GM19468 (cell line): ENCODE measurements around the gene LYZL6.

Source experiments
- ATAC-seq: cut with Tn5 transposase; IDR thresholded peaks from one replicate; pipeline ENCODE4 v1.9.1; 2021; ENCODE audit warnings: mild to moderate bottlenecking, moderate library complexity, moderate number of reproducible peaks; ENCODE audit not compliant: unreplicated experiment; ENCODE audit errors: extremely low read depth

LYZL6 gene, protein sequence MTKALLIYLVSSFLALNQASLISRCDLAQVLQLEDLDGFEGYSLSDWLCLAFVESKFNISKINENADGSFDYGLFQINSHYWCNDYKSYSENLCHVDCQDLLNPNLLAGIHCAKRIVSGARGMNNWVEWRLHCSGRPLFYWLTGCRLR

DNA sequence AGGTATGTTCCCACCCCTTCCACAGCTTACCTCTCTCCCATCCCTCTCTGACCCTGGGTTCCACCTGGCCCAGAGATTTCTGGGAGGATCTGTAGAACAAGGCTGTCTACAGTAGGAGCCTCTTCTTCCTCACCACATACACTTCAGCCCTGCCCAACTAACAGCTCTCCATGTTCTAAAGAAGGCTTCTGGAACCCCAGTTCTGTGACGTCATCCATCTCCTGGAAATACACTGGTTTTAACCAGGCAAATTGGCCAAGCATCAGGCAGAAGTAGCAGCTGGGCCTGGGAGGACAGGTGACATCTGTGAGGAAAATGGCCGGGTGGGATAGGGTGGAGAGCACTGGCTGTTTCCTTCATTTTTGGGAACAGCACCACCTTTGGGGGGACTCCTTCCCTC, at the start of gene LYZL6:
Gene LYZL6, minus strand, starts transcription at position 177 of the 400 bp plus-strand sequence. CDS start 4,357 bp downstream, outside the sequence.
- no peak for ATAC-seq

DNA sequence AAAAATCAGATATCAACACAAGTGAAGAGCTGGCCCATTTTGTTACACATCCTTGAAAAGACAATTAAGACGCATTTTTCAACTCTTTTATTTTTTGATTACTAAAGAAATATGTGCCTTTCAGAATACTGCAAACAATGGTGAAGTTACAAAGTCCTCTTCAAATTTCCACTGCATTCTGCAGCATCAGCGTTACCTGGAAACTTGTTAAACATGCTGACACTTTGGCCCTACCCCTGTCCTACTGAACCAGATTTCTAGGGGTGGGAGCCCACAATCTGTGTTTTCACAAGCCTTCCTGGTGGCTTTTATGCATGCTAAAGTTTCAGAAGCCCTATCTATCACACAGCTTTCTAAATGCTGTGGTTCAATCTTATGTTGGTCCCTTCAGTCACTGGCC, 47.6 kb upstream of the LYZL6 start:
- no peak for ATAC-seq

GRCh38 chr17:35988164-35988563, 44.7 kb upstream of the LYZL6 start:
- no peak for ATAC-seq

DNA sequence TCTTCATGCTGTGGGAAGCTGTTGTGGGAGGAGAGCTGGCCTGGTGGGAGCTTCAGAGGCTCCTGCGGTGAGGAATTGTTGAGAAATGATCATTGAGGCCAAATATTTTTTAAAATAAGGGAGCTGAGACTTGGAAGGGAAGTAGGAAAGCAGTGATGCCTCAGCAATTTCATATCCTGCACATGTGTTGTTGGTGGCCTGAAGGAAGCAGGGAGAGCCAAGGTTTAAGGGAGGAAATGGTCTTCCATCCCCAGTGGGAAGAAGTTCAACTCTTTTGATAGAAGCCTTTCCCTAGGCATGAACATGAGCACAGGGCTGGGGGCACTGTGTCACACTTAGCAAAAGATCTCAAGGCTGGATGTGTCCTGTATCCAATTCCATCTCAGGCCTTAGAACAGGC, 43.1 kb upstream of the LYZL6 start, which contains the start of gene CCL14:
Gene CCL14, minus strand, starts transcription at position 87 of the 400 bp plus-strand sequence. Its CDS starts 80 bp downstream, at position 7.
- ATAC-seq = no peak

GRCh38 chr17:35984140-35984539, 40.6 kb upstream of the LYZL6 start:
- no peak for ATAC-seq

DNA sequence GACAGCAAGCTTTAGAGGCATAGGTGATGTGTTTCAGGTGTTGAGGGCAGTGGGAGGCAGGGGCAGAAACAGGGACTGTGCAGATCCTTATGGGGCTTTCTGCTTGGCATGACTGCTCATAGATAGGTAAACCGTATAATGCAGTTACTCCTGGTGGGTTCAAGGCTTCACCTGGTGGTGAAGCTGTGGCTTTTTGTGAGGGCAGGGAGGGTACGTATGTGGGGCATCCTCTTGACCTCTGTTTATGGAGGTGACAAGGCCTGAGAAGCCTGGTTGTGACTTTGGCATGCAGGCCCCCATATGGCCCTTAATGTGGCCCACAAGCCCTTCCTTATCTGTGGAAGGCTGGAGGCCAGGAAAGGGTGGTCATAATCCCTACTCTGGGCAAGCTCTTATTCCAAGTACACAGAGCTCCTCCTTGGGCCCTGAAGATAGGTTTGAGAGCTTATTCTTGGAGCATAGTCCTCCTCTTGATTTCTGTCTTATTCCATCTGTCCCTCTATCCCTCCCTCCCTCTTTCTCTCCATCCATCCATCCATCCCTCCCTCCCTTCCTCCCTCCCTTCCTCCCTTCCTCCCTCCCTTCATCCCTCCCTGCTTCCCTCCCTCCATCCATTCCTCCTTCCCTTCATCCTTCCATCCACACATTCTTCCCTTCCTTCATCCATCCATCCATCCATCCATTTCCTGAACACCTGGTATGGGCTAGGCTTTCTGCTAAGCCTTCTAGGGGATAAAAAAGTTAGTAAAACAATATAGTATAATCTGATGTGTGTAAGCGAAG, 39.1 kb upstream of the LYZL6 start:
- ATAC-seq = no peak

DNA sequence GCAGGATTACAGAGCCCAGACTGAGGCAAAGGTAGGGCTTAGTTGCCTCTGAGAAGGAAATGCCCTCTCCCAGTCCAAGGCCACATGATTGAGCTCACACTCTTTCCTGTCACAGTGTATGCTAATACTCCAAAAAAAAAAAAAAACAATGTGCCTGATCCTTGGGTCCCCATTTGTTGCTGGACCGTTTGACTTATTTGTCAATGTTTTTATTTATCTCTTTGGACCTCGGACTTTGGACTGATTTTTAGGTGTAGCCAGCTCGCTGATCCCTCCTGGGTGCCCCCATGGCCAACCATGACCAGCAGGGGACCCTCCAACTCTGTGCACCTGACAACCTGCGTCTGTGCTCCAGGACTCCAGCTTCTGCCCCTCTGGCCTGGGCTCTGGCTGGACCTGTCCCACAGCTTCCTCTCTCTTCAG, 38.4 kb upstream of the LYZL6 start:
- no peak for ATAC-seq

DNA sequence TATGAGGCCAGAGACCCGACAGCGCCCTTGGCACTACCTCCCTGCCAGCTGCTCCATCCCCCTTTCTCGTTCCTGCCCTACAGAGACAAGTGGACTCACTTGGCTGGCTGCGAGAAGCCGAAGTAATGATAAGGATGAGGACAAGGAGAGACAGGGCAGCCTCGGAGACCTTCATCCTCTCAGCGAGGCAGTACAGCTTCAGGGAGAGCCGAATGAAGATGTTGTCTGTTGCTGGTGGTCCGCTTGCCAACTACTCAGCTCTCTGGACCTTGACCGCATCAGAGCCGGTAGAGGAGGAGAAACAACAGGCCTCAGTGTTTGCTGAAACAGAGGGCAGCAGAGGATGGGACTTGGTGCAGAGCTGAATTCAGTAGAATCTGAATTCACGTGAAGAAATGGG, 37.7 kb upstream of the LYZL6 start, which contains the start of gene CCL16:
Gene CCL16, minus strand, starts transcription at position 252 of the 400 bp plus-strand sequence. Its CDS starts 77 bp downstream, at position 175.
- ATAC-seq = no peak

DNA sequence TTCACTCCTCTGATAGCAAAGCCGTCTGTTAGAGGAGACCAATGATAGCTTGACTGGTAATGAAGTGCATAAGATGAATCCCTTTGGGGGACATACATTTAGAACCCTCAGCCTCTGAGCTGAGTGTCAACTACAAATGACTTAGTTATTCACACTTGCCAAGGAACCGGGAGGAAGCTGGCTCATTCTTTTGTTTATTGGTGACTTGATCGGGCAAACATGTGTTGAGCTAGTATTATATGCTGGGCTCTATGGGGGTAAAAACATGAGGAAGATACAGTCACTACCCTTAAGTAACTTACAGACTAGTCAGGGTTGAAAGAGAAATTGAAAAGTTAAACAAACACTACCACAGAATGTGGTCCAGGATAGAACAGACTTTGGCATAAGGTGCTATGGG, 34.8 kb upstream of the LYZL6 start:
- no peak for ATAC-seq

- ATAC-seq = no peak
Measured at GRCh38 chr17:35977509-35977908, 34.0 kb upstream of the LYZL6 start.

GRCh38 chr17:35973333-35974260, 30.1 kb upstream of the LYZL6 start:
- no peak for ATAC-seq

DNA sequence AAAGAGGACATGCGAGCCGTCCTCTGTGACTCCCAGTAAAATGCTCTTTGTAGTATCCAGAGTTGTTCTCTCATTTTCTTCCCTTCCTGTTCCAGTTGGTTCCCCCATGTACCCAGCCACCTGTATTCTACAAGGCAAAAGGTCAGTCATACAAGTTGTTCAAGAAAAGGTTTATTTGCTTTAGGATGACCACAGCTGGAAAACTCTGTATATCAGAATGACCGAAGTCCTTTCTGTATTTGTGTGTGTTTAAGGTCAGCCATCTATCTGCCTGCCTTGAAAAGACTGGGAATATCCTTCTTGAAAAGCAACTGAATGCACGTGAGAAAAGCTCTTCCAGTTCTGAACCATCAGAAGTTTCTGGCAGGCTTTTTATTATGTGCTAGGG, 29.4 kb upstream of the LYZL6 start:
- no peak for ATAC-seq

DNA sequence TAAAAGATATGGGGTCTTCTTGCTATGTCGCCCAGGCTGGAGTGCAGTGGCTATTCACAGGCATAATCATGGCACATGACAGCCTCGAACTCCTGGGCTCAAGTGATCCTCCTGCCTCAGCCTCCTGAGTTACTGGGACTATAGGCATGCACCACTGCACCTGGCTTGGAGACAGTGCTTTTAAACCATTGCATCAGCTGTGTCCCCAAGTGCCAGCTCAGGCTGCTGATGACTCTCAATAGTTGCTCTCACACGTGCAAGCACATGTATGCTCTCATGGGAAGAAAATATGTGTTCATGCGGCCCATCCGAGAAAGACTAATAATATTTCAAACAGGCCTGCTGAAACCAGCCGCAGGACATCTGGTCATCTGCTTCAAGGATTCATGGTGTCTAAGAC, 29.0 kb upstream of the LYZL6 start:
- ATAC-seq = no peak

DNA sequence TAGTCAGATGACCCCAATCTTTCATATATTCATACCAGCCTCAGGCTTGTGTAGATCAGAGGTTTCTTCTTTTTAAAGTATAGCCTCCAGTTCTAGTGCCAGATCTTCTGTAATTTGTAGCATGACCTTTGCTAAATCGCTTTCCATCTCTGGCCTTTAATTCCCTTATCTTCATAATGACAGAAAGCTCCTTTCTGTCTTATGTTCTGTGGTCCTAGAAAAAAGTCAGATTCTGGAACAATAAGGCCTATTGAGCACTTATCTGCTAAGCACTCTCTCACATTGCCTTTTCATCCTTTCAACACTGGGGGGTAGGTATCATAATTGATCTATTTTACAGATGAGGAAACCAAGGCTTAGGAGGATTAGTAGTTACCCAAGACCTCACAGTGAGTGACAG, 28.6 kb upstream of the LYZL6 start:
- no peak for ATAC-seq

DNA sequence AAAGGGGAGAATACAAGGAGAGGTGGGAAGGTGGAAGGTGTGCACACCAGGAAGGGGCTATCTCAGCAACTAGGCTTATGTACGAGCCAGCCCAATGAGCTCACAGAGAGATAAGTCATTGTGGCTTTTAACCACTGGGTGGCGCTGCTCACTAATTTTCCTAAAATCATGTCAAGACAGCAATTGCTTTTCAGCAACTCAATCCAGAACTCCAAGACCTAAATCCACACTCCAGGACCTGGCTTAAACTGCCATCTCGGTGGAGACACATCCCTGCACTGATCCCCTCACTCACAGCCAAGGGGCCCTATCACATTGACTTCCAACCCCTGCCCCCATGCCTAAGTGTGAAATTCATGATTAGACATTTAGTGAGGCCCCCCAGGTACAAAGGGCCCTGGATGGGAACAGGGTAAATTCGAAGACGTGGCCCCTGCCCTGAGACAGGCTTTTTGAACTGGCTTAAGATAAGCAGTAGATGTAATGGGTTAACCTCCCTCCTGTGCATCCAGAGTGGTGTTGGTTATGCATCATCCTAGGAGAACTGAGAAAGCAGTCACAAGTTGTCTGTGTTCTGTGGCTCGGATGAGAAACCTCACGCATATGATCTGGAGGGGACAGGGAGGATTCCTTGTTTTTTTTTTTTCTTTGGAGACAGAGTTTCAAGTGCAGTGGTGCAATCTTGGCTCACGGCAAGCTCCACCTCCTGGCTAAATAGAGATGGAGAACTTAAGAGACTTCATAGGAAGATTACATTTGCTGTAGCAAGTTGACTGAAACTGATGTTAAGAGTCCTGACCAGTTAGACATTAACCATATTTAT, 26.3 kb upstream of the LYZL6 start:
- ATAC-seq = no peak

DNA sequence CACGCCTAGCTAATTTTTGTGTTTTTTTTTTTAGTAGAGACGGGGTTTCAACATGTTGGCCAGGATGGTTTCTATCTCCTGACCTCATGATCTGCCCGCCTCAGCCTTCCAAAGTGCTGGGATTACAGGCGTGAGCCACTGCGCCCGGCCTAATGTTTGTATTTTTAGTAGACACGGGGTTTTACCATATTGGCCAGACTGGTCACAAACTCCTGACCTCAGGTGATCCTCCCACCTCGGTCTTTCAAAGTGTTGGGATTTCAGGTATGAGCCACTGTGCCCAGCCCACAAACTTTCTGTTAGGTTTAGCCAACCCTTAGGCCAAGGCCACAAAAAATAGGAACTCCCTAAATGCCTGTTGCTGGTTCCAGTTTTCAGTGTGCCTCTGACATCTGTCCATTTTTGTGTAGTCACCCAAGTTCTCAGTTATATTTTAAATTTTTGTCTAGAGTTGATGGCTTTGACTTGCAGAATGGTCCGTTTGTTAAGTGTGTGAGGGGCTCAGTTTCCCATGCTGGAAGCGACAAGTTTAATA, 25.1 kb upstream of the LYZL6 start:
- ATAC-seq = no peak

DNA sequence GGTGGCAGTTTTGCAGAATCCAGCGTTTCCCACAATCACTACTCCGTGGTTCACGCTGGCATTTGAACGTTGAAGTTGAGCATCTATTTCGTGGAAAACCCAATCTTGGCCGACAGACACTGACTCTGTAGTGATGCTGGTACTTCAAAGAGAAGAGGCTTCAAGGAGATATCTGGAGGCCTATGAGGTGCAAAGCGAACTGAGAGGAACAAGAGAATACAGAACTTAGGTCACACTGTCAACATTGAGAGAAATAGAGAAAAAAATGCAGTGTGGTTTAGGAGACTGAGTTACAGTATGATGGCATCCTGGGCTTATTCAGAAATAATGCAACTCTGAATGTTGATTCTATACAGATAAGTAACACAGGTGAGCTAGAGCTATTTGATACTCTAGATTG, 21.8 kb upstream of the LYZL6 start:
- ATAC-seq = no peak

- no peak for ATAC-seq
Measured at GRCh38 chr17:35963663-35964062, 20.1 kb upstream of the LYZL6 start.

GRCh38 chr17:35953720-35954119, 10.2 kb upstream of the LYZL6 start:
- no peak for ATAC-seq

DNA sequence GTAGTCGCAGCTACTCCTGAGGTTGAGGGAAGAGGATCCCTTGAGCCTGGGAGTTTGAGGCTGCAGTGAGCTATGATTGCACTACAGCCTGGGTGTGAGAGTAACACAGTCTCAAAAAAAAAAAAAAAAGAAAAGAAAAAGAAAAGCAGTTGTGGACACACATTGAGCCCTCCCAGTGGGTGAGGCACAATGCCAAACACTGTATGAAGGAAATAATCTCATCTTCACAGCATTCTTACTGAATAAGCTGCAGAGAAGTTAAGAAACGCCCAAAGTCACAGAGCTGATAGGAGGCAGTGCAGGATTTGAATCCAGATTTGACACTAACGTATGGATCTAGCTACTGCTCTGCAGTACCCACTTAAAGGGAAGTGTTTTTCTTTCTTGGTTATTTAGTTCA, 5.9 kb upstream of the LYZL6 start:
- no peak for ATAC-seq
